ENCODE results near the gene GPR31. TPM values are rescaled to one million over a fixed set of nuclear protein-coding genes. Genes with fewer than 3 reads are reported as not detected.

Gene GPR31
- total RNA-seq, 2 experiments from 2014 or later, result not detected

DNA sequence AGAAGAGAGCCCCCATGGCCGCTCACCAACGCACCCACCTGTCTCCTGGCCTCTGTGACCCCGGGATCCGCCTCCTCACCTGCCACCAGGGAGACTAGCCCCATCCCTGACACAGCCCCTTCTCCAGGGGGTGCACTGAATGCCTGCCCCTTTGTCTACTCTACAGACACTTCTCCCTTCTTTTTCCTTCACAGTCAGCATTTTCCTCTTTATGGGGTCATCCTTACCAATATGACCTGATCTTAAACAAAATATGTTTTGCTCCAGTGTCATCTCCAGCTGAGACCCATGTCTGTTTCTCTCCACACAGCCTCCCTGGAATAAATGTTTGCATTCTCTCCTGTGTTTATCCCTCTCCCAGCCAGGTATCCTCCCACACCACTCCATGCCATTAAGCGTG lies 49.5 kb downstream of the GPR31 start:
- no peak for DNase-seq
- CTCF ChIA-PET, result no interaction called here
- peaks cover 2% of the 10 kb centered on the region for H3K27me3 Mint-ChIP-seq (ENCODE audit: low read depth)
- H3K4me1 Mint-ChIP-seq (ENCODE audit: low read depth), result peaks cover 11% of the 10 kb centered on the region
- no peaks in the 10 kb centered on the region for H3K36me3 Mint-ChIP-seq (ENCODE audit: low read depth)
- intact Hi-C loops (cut with micrococcal nuclease), result no loop called here
- H3K9me3 Mint-ChIP-seq, result no peaks in the 10 kb centered on the region
- no peak overlapping the region for H3K27ac Mint-ChIP-seq
- H3K4me3 Mint-ChIP-seq, result no peak overlapping the region

DNA sequence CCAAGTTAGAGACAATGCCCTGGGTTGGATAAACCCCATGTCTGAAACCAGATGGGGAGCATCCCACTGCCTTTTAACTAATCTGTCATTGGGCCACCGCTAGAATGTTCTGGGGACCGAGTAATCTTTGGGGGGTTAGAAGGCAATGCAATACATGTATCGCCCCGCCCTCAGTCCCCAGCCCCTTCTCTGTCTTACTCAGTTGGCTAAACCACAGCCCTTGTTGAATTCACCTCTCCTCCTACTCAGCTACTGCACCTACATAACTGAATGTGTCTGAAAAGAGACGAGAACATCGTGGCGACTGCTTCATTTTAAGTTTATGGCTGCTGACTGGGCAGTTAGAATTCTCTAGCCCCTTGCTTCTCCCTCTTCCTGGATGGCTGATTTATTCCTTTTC lies 50.0 kb downstream of the GPR31 start:
- CTCF ChIA-PET, result no interaction called here
- Mint-ChIP-seq H3K4me3 (no peak overlapping the region), H3K27ac (no peak overlapping the region)

DNA sequence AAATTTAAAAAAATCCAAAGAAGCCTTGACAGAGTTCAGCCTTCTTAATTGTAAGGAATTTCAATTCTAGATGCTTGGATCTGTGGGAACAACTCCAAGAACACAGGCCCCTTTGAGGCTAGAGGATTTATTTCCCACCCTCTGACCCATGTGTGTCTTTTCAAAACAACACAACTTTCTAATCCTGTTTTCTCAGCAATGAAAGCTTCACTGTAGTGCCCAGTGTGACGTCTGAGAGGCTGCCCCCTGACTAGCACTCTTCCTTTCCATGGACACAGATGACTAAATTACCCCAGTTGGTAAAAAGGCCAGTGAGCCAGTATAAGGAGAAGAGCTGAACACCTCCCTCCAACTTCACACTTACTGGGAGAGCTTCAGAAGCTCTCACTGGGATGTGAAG lies 51.4 kb downstream of the GPR31 start:
- CTCF ChIA-PET, result no interaction called here
- H3K4me1 Mint-ChIP-seq (ENCODE audit: low read depth), result peaks cover 3% of the 10 kb centered on the region
- intact Hi-C loops (cut with micrococcal nuclease), result no loop called here
- H3K4me3 Mint-ChIP-seq, result no peak overlapping the region
- no peak overlapping the region for H3K27ac Mint-ChIP-seq
- H3K36me3 Mint-ChIP-seq (ENCODE audit: low read depth), result no peaks in the 10 kb centered on the region
- peaks cover 2% of the 10 kb centered on the region for H3K27me3 Mint-ChIP-seq (ENCODE audit: low read depth)
- DNase-seq, result no peak
- no peaks in the 10 kb centered on the region for H3K9me3 Mint-ChIP-seq

More for the DNA sequence above, 50.0 kb downstream of the GPR31 start:
- intact Hi-C loops (cut with micrococcal nuclease), result no loop called here
- no peak for DNase-seq
- Mint-ChIP-seq H3K9me3 (no peaks in the 10 kb centered on the region), H3K4me1 (ENCODE audit: low read depth) (peaks cover 11% of the 10 kb centered on the region), H3K36me3 (ENCODE audit: low read depth) (no peaks in the 10 kb centered on the region), H3K27me3 (ENCODE audit: low read depth) (peaks cover 2% of the 10 kb centered on the region)

Other genes with a start within 250 kb of the GPR31 start
- gene RNASET2, start 201.4 kb downstream of the GPR31 start, total RNA-seq, result 10 to 100 TPM; 74.1 to 75.6 TPM
- gene CEP43, start 158.6 kb downstream of the GPR31 start, total RNA-seq, result 10 to 100 TPM; 19.6 to 20.3 TPM
- under 1 TPM; 0.31 to 0.37 TPM for gene CCR6, start 34.9 kb downstream of the GPR31 start, total RNA-seq
- gene UNC93A, start 133.3 kb upstream of the GPR31 start, total RNA-seq, result not detected
- gene TTLL2, start 167.1 kb upstream of the GPR31 start, total RNA-seq, result not detected

All from activated naive CD4-positive, alpha-beta T cell treated with anti-CD3 and anti-CD28 coated beads for 36 hours (primary cell).